Measurements from ENCODE around the gene NSUN4. TPM values are rescaled to one million over a fixed set of nuclear protein-coding genes. Genes with fewer than 3 reads are reported as not detected.

Gene NSUN4
- total and polyA plus RNA-seq, 10 donors = 7.2 to 35.2 (median 26.6) TPM

DNA sequence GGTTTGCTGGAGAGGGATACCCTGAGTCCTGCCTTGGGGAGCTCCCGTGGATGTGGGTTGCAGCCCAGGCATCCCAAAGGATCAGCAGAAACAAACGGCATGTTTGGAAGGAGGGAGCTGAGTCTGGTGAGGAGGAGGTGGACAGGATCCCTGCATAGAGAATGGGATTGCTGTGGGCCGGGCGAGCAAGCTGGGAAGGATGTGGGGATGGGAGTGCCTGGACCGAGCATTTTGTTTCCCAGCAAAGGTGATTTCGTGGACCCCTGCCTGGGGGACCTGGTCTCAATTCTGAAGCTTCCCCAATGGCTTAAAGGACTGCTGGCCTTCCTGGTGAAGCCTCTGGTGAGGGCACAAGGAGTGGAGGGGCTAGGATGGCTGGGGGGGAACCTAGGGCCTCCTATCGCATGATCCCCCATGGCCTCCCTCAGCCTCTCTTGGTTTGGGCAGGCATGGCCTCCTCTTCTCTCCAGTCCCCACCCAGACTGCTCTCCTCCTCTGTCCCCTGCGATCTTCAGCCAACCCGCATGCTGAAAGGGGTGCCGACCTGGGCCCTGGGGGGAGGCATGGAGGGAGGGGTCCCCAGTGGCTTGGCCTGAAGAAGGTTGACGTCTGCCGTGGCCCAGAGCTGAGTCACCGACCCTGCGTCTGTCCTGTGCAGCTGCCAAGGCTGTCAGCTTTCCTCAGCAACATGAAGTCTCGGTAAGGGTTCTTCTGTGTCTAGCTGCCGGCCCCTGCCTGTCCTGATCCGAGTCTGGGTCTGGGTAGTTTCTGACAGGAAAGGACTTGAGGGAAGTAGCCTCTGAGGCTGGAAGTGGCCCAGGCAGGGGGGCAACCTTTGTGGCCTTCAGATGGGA is 69.8 kb downstream of the NSUN4 start:
- 87 to 91% (median 88%) methylated on average over 16 to 17 of the region's 17 CpGs for WGBS, 5 donors
- no peak overlapping the region for H3K27ac ChIP-seq
- no peaks in the 10 kb centered on the region for H3K27me3 ChIP-seq (replicated peaks in 1 of 7)
- no peaks in the 10 kb centered on the region for H3K9me3 ChIP-seq
- H3K4me3 ChIP-seq = no peak overlapping the region
- TF ChIP-seq POLR2AphosphoS5 (IDR thresholded peaks at IDR 0.05) = no peak
- TF ChIP-seq, protein P1, sequence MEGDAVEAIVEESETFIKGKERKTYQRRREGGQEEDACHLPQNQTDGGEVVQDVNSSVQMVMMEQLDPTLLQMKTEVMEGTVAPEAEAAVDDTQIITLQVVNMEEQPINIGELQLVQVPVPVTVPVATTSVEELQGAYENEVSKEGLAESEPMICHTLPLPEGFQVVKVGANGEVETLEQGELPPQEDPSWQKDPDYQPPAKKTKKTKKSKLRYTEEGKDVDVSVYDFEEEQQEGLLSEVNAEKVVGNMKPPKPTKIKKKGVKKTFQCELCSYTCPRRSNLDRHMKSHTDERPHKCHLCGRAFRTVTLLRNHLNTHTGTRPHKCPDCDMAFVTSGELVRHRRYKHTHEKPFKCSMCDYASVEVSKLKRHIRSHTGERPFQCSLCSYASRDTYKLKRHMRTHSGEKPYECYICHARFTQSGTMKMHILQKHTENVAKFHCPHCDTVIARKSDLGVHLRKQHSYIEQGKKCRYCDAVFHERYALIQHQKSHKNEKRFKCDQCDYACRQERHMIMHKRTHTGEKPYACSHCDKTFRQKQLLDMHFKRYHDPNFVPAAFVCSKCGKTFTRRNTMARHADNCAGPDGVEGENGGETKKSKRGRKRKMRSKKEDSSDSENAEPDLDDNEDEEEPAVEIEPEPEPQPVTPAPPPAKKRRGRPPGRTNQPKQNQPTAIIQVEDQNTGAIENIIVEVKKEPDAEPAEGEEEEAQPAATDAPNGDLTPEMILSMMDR (IDR thresholded peaks at IDR 0.05 in 8 of 11, conservative IDR thresholded peaks at IDR 0.05 in 3 of 11) = no peak
- TF ChIP-seq POLR2A (IDR thresholded peaks at IDR 0.05) = no peak
- peaks cover 0 to 16% (median 11%) of the 10 kb centered on the region in 6 donors for H3K4me1 ChIP-seq
- peaks cover 0 to 33% (median 0%) of the 10 kb centered on the region in 6 donors for H3K36me3 ChIP-seq
- peak; percentile 58 for DNase-seq
- intact Hi-C loops (cut with DNase I; ENCODE audit: low total_unique reads) = no loop called here

DNA sequence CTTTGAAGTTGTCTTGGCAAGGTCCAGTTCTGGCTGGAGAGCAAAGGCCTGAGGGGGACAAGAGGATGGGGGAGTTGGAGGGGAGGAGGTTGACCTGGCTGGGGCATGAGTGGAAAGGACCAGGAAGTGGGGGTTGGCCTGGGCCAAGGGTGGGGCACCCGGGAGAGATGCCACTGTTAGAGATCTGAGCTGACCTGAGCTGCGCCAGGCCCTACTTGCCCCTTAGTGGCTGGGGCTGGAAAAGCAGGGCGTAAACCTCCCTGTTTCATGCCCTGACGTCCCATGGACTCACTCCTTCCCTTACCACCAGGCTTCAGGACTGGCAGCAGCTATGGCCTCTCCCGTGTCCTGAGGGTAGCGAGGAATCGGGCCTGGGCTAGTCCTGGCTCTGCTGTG is 70.4 kb downstream of the NSUN4 start:
- Histone ChIP-seq H3K9me3 (no peaks in the 10 kb centered on the region), H3K36me3 (peaks cover 0 to 33% (median 0%) of the 10 kb centered on the region in 6 donors), H3K27ac (no peak overlapping the region), H3K4me1 (peaks cover 0 to 14% (median 10%) of the 10 kb centered on the region in 6 donors), H3K27me3 (replicated peaks in 1 of 7) (no peaks in the 10 kb centered on the region), H3K4me3 (no peak overlapping the region)
- no peak for TF ChIP-seq POLR2AphosphoS5 (IDR thresholded peaks at IDR 0.05)
- no peak for TF ChIP-seq POLR2A (IDR thresholded peaks at IDR 0.05)
- TF ChIP-seq, protein P1 (IDR thresholded peaks at IDR 0.05 in 8 of 11, conservative IDR thresholded peaks at IDR 0.05 in 3 of 11) = no peak
- intact Hi-C loops (cut with DNase I; ENCODE audit: low total_unique reads) = no loop called here
- WGBS, 5 donors = 84 to 94% (median 91%) methylated on average over 7 of the region's 7 CpGs
- peak; percentile 34 for DNase-seq

Other genes with a start within 250 kb of the NSUN4 start
- gene PIK3R3, start 208.2 kb upstream of the NSUN4 start, total RNA-seq = 10 to 100 TPM; 22.2 to 45.9 (median 29.1) TPM
- 1 to 10 TPM; 3.1 to 8.2 (median 7.2) TPM for gene PIK3R3, start 208.2 kb upstream of the NSUN4 start, polyA plus RNA-seq
- gene TSPAN1, start 165.7 kb upstream of the NSUN4 start, total RNA-seq = 1 to 10 TPM in 4 of 7 donors, under 1 TPM in 1, not detected in 2; 0.85 to 3.2 (median 1.6) TPM
- 1 to 10 TPM in 2 of 3 donors, under 1 TPM in 1; 0.96 to 2.2 (median 1.4) TPM for gene TSPAN1, start 165.7 kb upstream of the NSUN4 start, polyA plus RNA-seq
- gene P3R3URF, start 164.3 kb upstream of the NSUN4 start, total RNA-seq = not detected
- gene P3R3URF, start 164.3 kb upstream of the NSUN4 start, polyA plus RNA-seq = not detected
- gene POMGNT1, start 142.4 kb upstream of the NSUN4 start, total RNA-seq = 10 to 100 TPM; 29.8 to 59.5 (median 32.8) TPM
- 10 to 100 TPM; 21.6 to 38.0 (median 31.3) TPM for gene POMGNT1, start 142.4 kb upstream of the NSUN4 start, polyA plus RNA-seq
- 10 to 100 TPM in 1 of 7 donors, 1 to 10 TPM in 6; 3.4 to 13.4 (median 3.7) TPM for gene LURAP1, start 137.5 kb upstream of the NSUN4 start, total RNA-seq
- gene LURAP1, start 137.5 kb upstream of the NSUN4 start, polyA plus RNA-seq = 1 to 10 TPM in 1 of 3 donors, under 1 TPM in 2; 0.73 to 2.0 (median 0.87) TPM
- gene RAD54L, start 93.0 kb upstream of the NSUN4 start, total RNA-seq = 1 to 10 TPM; 2.4 to 9.2 (median 2.9) TPM
- 1 to 10 TPM; 2.9 to 4.1 (median 2.9) TPM for gene RAD54L, start 93.0 kb upstream of the NSUN4 start, polyA plus RNA-seq
- gene LRRC41, start 37.2 kb upstream of the NSUN4 start, total RNA-seq = 10 to 100 TPM; 38.2 to 57.2 (median 47.6) TPM
- 10 to 100 TPM; 13.3 to 24.3 (median 16.5) TPM for gene LRRC41, start 37.2 kb upstream of the NSUN4 start, polyA plus RNA-seq
- 100 to 1,000 TPM; 106 to 386 (median 149) TPM for gene UQCRH, start 37.1 kb upstream of the NSUN4 start, total RNA-seq
- 100 to 1,000 TPM; 421 to 545 (median 474) TPM for gene UQCRH, start 37.1 kb upstream of the NSUN4 start, polyA plus RNA-seq
- gene FAAH, start 53.5 kb downstream of the NSUN4 start, total RNA-seq = 10 to 100 TPM in 1 of 7 donors, 1 to 10 TPM in 6; 5.2 to 15.3 (median 7.3) TPM
- 10 to 100 TPM in 1 of 3 donors, 1 to 10 TPM in 2; 5.3 to 10.5 (median 9.6) TPM for gene FAAH, start 53.5 kb downstream of the NSUN4 start, polyA plus RNA-seq
- not detected for gene DMBX1, start 149.0 kb downstream of the NSUN4 start, total RNA-seq
- gene DMBX1, start 149.0 kb downstream of the NSUN4 start, polyA plus RNA-seq = not detected
- gene KNCN, start 210.8 kb downstream of the NSUN4 start, total RNA-seq = not detected
- gene KNCN, start 210.8 kb downstream of the NSUN4 start, polyA plus RNA-seq = not detected

Data from spleen (tissue), 11 donors.